Gastroesophageal sphincter (tissue), 3 donors: ENCODE measurements around the gene PLOD1.
"Not testable (repeated sequence)": the region's sequence is repeated elsewhere in the genome, so short reads cannot be mapped to it uniquely, and the experiment has no call there.

Source experiments
- CTCF ChIP-seq, 4 experiments: fragments of 200-600 bp in 2 of 4; fragments of 450-650 bp in 2 of 4; sonication (generic) in 1 of 4; IDR thresholded peaks; one replicate each; pipeline ENCODE4 v1.5.1; 2017 to 2019; ENCODE audit warnings: antibody characterized with exemption in 4 of 4, mild to moderate bottlenecking in 2 of 4, moderate library complexity in 2 of 4
- EP300 ChIP-seq: sonication (generic); formaldehyde crosslinking; IDR thresholded peaks from one replicate; pipeline ENCODE4 v1.6.1; 2017; ENCODE audit warnings: antibody characterized with exemption, mild to moderate bottlenecking
- POLR2A ChIP-seq, 2 donors: fragments of 450-650 bp; IDR thresholded peaks; one replicate each; pipeline ENCODE4 v1.6.1; 2017; ENCODE audit warnings: antibody characterized with exemption in 2 of 2, mild to moderate bottlenecking in 2 of 2, moderate library complexity in 1 of 2
- POLR2AphosphoS5 ChIP-seq: sonication (generic); formaldehyde crosslinking; IDR thresholded peaks from one replicate; pipeline ENCODE4 v1.6.1; 2017; ENCODE audit warnings: antibody characterized with exemption

GRCh38 chr1:11935733-11936132 lies 1.2 kb downstream of the PLOD1 start:
- TF ChIP-seq POLR2A (IDR thresholded peaks at IDR 0.05); CTCF (IDR thresholded peaks at IDR 0.05); POLR2AphosphoS5; EP300: not testable (repeated sequence)
